Muscle of leg (tissue), 11 donors: ENCODE data around the gene MAP7. TPM values are rescaled to one million over a fixed set of nuclear protein-coding genes. Genes with fewer than 3 reads are reported as not detected.

Experiments
- DNase-seq: peaks from one replicate; pipeline ENCODE4 v3.0.0; 2013
- H3K27ac ChIP-seq: one replicate; pipeline ENCODE4 v1.5.1; 2013; ENCODE audit warnings: mild to moderate bottlenecking, low read length, control low read depth
- H3K27me3 ChIP-seq: one replicate; pipeline ENCODE4 v1.6.1; 2013; ENCODE audit warnings: low read length; ENCODE audit not compliant: control insufficient read depth, insufficient read depth
- H3K36me3 ChIP-seq: one replicate; pipeline ENCODE4 v1.6.1; 2013; ENCODE audit warnings: low read length; ENCODE audit not compliant: control insufficient read depth, insufficient read depth
- H3K4me1 ChIP-seq: one replicate; pipeline ENCODE4 v1.6.1; 2013; ENCODE audit warnings: low read length; ENCODE audit not compliant: control insufficient read depth, insufficient read depth
- H3K4me3 ChIP-seq: one replicate; pipeline ENCODE4 v1.5.1; 2013; ENCODE audit warnings: low read length, control low read depth
- H3K9me3 ChIP-seq: replicated peaks from 2 replicates; pipeline ENCODE4 v1.6.1; 2013; ENCODE audit warnings: low read depth, low read length; ENCODE audit not compliant: control insufficient read depth
- WGBS: methylation state at CpG from one replicate; pipeline ENCODE4 v1.1.5; 2013; ENCODE audit warnings: missing lambda C conversion rate; ENCODE audit not compliant: insufficient coverage; 5-methylcytosine and 5-hydroxymethylcytosine counted together
- polyA plus RNA-seq, 8 donors: library from polyadenylated mRNA; unstranded; fragments of 120-200 nt; gene quantifications; one replicate each; pipeline versions ENCODE4 v1.2.1 to v1.2.3, GENCODE V29; 2013; ENCODE audit warnings: inconsistent platforms in 1 of 8, low replicate concordance in 1 of 8; ENCODE audit not compliant: insufficient read length in 8 of 8, insufficient read depth in 1 of 8
- total RNA-seq: library from RNA; stranded (reverse); fragments of 120-200 nt; gene quantifications from one replicate; pipeline ENCODE4 v1.2.4, GENCODE V29; 2013

Gene MAP7
- total and polyA plus RNA-seq, 9 donors = 0.14 to 1.9 (median 0.48) TPM

GRCh38 chr6:136523196-136523595 is 27.0 kb downstream of the MAP7 start:
- H3K4me3 ChIP-seq = no peak overlapping the region
- H3K4me1 ChIP-seq = peaks cover 3% of the 10 kb centered on the region
- no CpG with 5 or more reads among the region's 4 CpGs for WGBS
- peaks cover 6% of the 10 kb centered on the region for H3K27me3 ChIP-seq
- no peaks in the 10 kb centered on the region for H3K9me3 ChIP-seq
- H3K27ac ChIP-seq = no peak overlapping the region
- no peaks in the 10 kb centered on the region for H3K36me3 ChIP-seq
- DNase-seq = no peak

DNA sequence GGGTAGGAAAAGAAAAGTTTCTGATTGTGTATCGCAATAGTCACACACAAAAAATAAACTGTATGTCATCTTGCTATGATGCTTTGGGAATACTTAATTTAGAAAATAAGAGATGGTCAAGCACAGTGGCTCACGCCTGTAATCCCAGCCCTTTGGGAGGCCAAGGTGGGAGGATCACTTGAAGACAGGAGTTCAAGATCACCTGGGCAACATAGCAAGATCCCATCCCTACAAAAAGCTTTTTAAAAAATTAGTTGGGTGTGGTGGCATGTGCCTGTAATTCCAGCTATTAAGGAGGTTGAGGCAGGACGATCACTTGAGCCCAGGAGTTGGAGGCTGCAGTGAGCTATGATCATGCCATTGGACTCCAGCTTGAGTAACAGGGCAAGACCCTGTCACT is 27.6 kb downstream of the MAP7 start:
- no peak for DNase-seq
- Histone ChIP-seq H3K9me3 (no peaks in the 10 kb centered on the region), H3K27me3 (peaks cover 6% of the 10 kb centered on the region), H3K4me3 (no peak overlapping the region), H3K4me1 (peaks cover 3% of the 10 kb centered on the region), H3K36me3 (no peaks in the 10 kb centered on the region), H3K27ac (no peak overlapping the region)
- WGBS = 71% methylated on average over 1 of the region's 3 CpGs

DNA sequence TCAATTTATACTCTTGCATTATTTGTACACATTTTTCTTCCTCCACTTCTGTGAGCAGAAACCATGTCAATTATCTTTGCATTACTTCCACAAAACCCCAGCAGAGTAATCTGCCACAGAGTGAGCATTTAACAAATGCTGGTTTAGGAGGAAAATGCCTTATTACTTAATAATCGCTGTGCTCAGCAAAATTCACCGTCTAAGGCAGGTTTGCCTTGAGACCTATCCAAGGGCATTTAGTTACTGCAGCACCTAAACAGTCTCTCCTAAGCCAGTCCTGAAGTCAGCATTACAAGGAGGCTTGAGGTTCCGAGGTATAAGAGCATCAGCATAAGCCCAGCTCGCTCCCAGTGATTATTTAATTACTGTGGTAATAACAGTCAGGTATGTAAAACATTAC is 28.3 kb downstream of the MAP7 start:
- no peaks in the 10 kb centered on the region for H3K9me3 ChIP-seq
- WGBS = 78% methylated on average over 2 of the region's 4 CpGs
- no peak overlapping the region for H3K4me3 ChIP-seq
- DNase-seq = no peak
- peaks cover 3% of the 10 kb centered on the region for H3K4me1 ChIP-seq
- H3K36me3 ChIP-seq = no peaks in the 10 kb centered on the region
- peaks cover 5% of the 10 kb centered on the region for H3K27me3 ChIP-seq
- no peak overlapping the region for H3K27ac ChIP-seq

DNA sequence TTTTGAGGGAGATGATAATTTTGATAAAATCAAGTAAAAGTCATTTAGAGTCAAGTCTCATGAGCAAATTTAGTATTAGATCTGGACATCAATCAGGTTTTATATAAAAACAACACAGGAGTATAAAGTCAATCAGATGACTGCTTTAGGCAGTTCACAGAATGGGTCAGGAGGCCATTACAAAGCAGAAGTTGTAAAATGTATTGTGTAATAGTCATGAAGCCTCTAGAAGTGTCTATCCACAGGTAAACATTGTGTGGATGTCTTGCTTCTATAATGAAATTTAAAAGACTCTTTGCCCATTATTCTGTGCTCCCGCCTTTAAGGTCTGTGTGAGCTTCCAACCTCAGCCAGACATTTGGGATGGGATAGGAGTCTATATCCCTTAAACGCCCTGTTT is 28.8 kb downstream of the MAP7 start:
- Histone ChIP-seq H3K9me3 (no peaks in the 10 kb centered on the region), H3K4me1 (peaks cover under 1% of the 10 kb centered on the region), H3K27me3 (peaks cover 1% of the 10 kb centered on the region), H3K27ac (no peak overlapping the region), H3K4me3 (no peak overlapping the region), H3K36me3 (no peaks in the 10 kb centered on the region)
- no peak for DNase-seq
- no CpG with 5 or more reads among the region's 2 CpGs for WGBS

GRCh38 chr6:136520517-136520916 is 29.7 kb downstream of the MAP7 start:
- Histone ChIP-seq H3K36me3 (no peaks in the 10 kb centered on the region), H3K4me1 (no peaks in the 10 kb centered on the region), H3K27ac (no peak overlapping the region), H3K9me3 (no peaks in the 10 kb centered on the region), H3K27me3 (no peaks in the 10 kb centered on the region), H3K4me3 (no peak overlapping the region)
- 79% methylated on average over 3 of the region's 3 CpGs for WGBS
- no peak for DNase-seq

DNA sequence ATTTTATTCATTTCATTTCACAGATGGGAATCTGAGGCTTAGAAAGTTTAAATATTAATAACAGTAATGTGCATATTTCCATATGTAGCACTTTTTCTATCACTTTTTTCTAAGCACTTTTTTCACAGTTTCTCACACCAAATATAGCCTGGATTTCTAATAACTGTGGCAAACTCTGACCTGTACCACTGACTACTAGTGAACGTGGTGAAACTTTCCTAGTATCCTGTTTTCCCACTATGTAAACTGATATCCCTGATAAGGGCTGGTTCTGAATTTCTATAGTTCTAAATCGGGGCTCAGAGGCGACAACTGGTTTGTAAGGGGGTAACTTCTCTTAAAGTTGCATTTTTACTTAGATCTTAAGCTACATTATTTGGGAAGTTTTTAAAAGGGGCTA is 32.6 kb downstream of the MAP7 start:
- no peaks in the 10 kb centered on the region for H3K9me3 ChIP-seq
- no peak overlapping the region for H3K4me3 ChIP-seq
- no CpG with 5 or more reads among the region's 3 CpGs for WGBS
- H3K4me1 ChIP-seq = no peaks in the 10 kb centered on the region
- H3K27ac ChIP-seq = no peak overlapping the region
- H3K36me3 ChIP-seq = no peaks in the 10 kb centered on the region
- H3K27me3 ChIP-seq = no peaks in the 10 kb centered on the region
- DNase-seq = no peak

- Histone ChIP-seq H3K4me1 (no peaks in the 10 kb centered on the region), H3K4me3 (no peak overlapping the region), H3K27ac (no peak overlapping the region), H3K27me3 (no peaks in the 10 kb centered on the region), H3K36me3 (no peaks in the 10 kb centered on the region), H3K9me3 (no peaks in the 10 kb centered on the region)
- DNase-seq = no peak
Measured at GRCh38 chr6:136517002-136517401, 33.2 kb downstream of the MAP7 start.

DNA sequence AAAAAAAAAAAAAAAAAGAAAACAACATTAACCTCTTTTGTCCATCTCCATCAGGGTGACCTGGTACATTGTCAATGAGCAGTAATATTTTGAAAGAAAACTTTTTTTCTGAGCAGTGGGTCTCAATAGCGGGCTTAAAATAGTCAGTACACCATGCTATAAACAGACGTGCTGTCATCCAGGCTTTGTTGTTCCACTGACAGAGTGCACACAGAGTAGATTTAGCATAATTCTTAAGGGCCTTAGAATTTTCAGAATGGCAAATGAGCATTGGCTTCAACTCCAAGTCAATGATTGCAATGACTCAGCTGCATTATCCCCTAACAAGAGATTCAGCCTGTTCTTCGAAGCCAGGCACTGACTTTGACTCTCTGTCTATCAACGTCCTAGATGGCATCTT is 35.6 kb downstream of the MAP7 start:
- Histone ChIP-seq H3K27ac (no peak overlapping the region), H3K9me3 (no peaks in the 10 kb centered on the region), H3K27me3 (no peaks in the 10 kb centered on the region), H3K36me3 (no peaks in the 10 kb centered on the region), H3K4me3 (no peak overlapping the region), H3K4me1 (no peaks in the 10 kb centered on the region)
- DNase-seq = no peak
- WGBS = 94% methylated on average over 3 of the region's 4 CpGs

DNA sequence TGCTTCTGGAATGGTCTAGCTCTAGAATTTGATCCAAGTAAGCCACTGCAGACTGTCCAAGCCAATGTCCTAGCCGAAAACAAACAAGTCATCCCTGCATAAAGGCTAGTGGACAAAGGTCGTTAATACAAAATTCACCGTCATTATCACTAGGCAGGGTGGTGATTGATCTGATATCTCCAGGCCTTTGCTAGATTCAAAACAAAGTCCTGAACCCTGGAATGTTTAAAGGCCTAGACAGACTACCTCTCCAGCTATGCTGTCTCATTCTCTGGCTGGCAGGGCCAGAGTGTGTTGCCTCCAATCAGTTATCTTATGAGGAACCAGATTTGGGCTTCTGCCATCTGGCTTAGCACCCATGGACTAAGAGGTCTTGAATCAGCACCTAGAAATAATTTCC is 38.3 kb downstream of the MAP7 start:
- Histone ChIP-seq H3K27me3 (no peaks in the 10 kb centered on the region), H3K36me3 (no peaks in the 10 kb centered on the region), H3K4me3 (no peak overlapping the region), H3K9me3 (no peaks in the 10 kb centered on the region), H3K27ac (no peak overlapping the region), H3K4me1 (no peaks in the 10 kb centered on the region)
- DNase-seq = peak; percentile 4
- WGBS = 93% methylated on average over 2 of the region's 3 CpGs

DNA sequence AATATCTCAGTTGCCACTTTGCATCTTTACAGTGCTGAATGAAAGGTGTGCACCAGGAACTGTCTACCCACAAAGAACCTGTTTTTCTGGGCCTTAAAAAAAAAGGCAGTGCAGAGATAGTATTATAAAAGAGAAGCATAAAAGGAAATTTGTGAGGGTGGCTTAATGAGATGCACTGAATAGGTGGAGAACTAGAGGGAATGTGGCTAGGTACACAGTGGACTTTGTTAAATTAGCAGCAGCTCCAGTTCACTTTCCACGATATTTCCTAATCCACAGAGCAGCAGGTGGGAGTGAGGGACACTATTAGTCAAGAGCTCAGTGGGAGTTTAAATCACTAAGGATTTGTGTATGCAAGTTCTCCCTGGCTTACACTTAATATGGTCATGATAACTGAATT is 38.8 kb downstream of the MAP7 start:
- Histone ChIP-seq H3K9me3 (no peaks in the 10 kb centered on the region), H3K36me3 (no peaks in the 10 kb centered on the region), H3K4me1 (no peaks in the 10 kb centered on the region), H3K27ac (no peak overlapping the region), H3K27me3 (no peaks in the 10 kb centered on the region), H3K4me3 (no peak overlapping the region)
- WGBS = no CpG with 5 or more reads among the region's 1 CpG
- no peak for DNase-seq

- no peaks in the 10 kb centered on the region for H3K9me3 ChIP-seq
- WGBS = 86% methylated on average over 3 of the region's 4 CpGs
- H3K4me1 ChIP-seq = no peaks in the 10 kb centered on the region
- H3K27me3 ChIP-seq = no peaks in the 10 kb centered on the region
- no peak overlapping the region for H3K4me3 ChIP-seq
- H3K36me3 ChIP-seq = no peaks in the 10 kb centered on the region
- no peak for DNase-seq
- H3K27ac ChIP-seq = no peak overlapping the region
Measured at GRCh38 chr6:136510782-136511181, 39.4 kb downstream of the MAP7 start.
